Measurements from ENCODE around the gene NOL8. TPM values are rescaled to one million over a fixed set of nuclear protein-coding genes. Genes with fewer than 3 reads are reported as not detected.

The NOL8 gene
- total RNA-seq, 2 donors from 2014 or later = 23.8 to 26.6 TPM

GRCh38 chr9:92359394-92359995, 34.3 kb upstream of the NOL8 start:
- WGBS = 68% methylated on average over 2 of the region's 2 CpGs
- intact Hi-C loops (cut with DNase I) = no loop called here
- Histone ChIP-seq H3K27me3 (replicated peaks; ENCODE audit: insufficient read depth) (no peaks in the 10 kb centered on the region), H3K36me3 (no peaks in the 10 kb centered on the region), H3K9me3 (no peaks in the 10 kb centered on the region), H3K27ac (no peak overlapping the region), H3K4me1 (replicated peaks) (no peaks in the 10 kb centered on the region), H3K4me3 (no peak overlapping the region)
- DNase-seq (ENCODE audit: low spot score) = no peak
- TF ChIP-seq POLR2A (IDR thresholded peaks at IDR 0.05) (no peak), POLR2AphosphoS5 (IDR thresholded peaks at IDR 0.05) (no peak), CTCF (IDR thresholded peaks at IDR 0.05) (no peak)

- no peak for TF ChIP-seq POLR2A (IDR thresholded peaks at IDR 0.05)
- TF ChIP-seq POLR2AphosphoS5 (IDR thresholded peaks at IDR 0.05) = no peak
- TF ChIP-seq CTCF (IDR thresholded peaks at IDR 0.05) = no peak
- no peak overlapping the region for H3K4me3 ChIP-seq
- H3K4me1 ChIP-seq (replicated peaks) = no peaks in the 10 kb centered on the region
- 79% methylated on average over 6 of the region's 6 CpGs for WGBS
- intact Hi-C loops (cut with DNase I) = no loop called here
- no peak overlapping the region for H3K27ac ChIP-seq
- DNase-seq (ENCODE audit: low spot score) = no peak
- no peaks in the 10 kb centered on the region for H3K9me3 ChIP-seq
- H3K27me3 ChIP-seq (replicated peaks; ENCODE audit: insufficient read depth) = no peaks in the 10 kb centered on the region
- no peaks in the 10 kb centered on the region for H3K36me3 ChIP-seq
These were observed 27.9 kb upstream of the NOL8 start for GRCh38 chr9:92353051-92353450.

GRCh38 chr9:92350740-92351133, 25.6 kb upstream of the NOL8 start:
- TF ChIP-seq POLR2AphosphoS5 (IDR thresholded peaks at IDR 0.05) = no peak
- no peak for TF ChIP-seq POLR2A (IDR thresholded peaks at IDR 0.05)
- TF ChIP-seq CTCF (IDR thresholded peaks at IDR 0.05) = no peak
- no peaks in the 10 kb centered on the region for H3K27me3 ChIP-seq (replicated peaks; ENCODE audit: insufficient read depth)
- peak overlapping the region; percentile 31 to 38 for H3K27ac ChIP-seq
- no peak for DNase-seq (ENCODE audit: low spot score)
- intact Hi-C loops (cut with DNase I) = no loop called here
- H3K9me3 ChIP-seq = no peaks in the 10 kb centered on the region
- no peaks in the 10 kb centered on the region for H3K4me1 ChIP-seq (replicated peaks)
- H3K36me3 ChIP-seq = no peaks in the 10 kb centered on the region
- no peak overlapping the region for H3K4me3 ChIP-seq

- no peaks in the 10 kb centered on the region for H3K36me3 ChIP-seq
- no peak for DNase-seq (ENCODE audit: low spot score)
- intact Hi-C loops (cut with DNase I) = no loop called here
- WGBS = 57% methylated on average over 7 of the region's 7 CpGs
- no peaks in the 10 kb centered on the region for H3K27me3 ChIP-seq (replicated peaks; ENCODE audit: insufficient read depth)
- TF ChIP-seq POLR2AphosphoS5 (IDR thresholded peaks at IDR 0.05) = no peak
- no peak for TF ChIP-seq POLR2A (IDR thresholded peaks at IDR 0.05)
- TF ChIP-seq CTCF (IDR thresholded peaks at IDR 0.05) = no peak
- no peaks in the 10 kb centered on the region for H3K9me3 ChIP-seq
- peak overlapping the region; percentile 31 to 38 for H3K27ac ChIP-seq
- H3K4me1 ChIP-seq (replicated peaks) = no peaks in the 10 kb centered on the region
- H3K4me3 ChIP-seq = no peak overlapping the region
These were observed 24.9 kb upstream of the NOL8 start for GRCh38 chr9:92349771-92350739.
